Breast epithelium (tissue), 4 donors: Measurements from ENCODE around the gene HOXD12. TPM values are rescaled to one million over a fixed set of nuclear protein-coding genes. Genes with fewer than 3 reads are reported as not detected.

Experiments
- DNase-seq, 2 donors: peaks; one replicate each; pipeline ENCODE4 v3.0.0-alpha.2; 2019; ENCODE audit warnings: low spot score in 2 of 2
- H3K27ac ChIP-seq, 2 donors: fragments of 200-600 bp; sonication (generic) in 1 of 2; one replicate each; pipeline ENCODE4 v1.5.1; 2016 to 2019; ENCODE audit warnings: mild to moderate bottlenecking in 1 of 2
- H3K27me3 ChIP-seq, 2 donors: fragments of 200-600 bp; sonication (generic) in 1 of 2; one replicate each; pipeline versions ENCODE4 v1.5.1 to v1.6.0; 2017 to 2019; ENCODE audit warnings: control low read depth in 1 of 2, mild to moderate bottlenecking in 1 of 2
- H3K36me3 ChIP-seq: fragments of 200-600 bp; one replicate; pipeline ENCODE4 v1.5.1; 2019
- H3K4me1 ChIP-seq, 2 donors: fragments of 200-600 bp; sonication (generic); one replicate each; pipeline ENCODE4 v1.5.1; 2016 to 2019; ENCODE audit warnings: control low read depth in 1 of 2
- H3K4me3 ChIP-seq, 3 donors: fragments of 200-600 bp; sonication (generic); 1 replicate in 2 of 3; 2 replicates in 1 of 3; pipeline ENCODE4 v1.5.1; 2016 to 2019; ENCODE audit warnings: mild to moderate bottlenecking in 3 of 3, moderate library complexity in 2 of 3
- H3K9me3 ChIP-seq, 2 donors: fragments of 200-600 bp; sonication (generic) in 1 of 2; one replicate each; pipeline ENCODE4 v1.5.1; 2016 to 2019; ENCODE audit warnings: control low read depth in 1 of 2
- POLR2A ChIP-seq: fragments of 450-650 bp; IDR thresholded peaks from one replicate; pipeline ENCODE4 v1.6.1; 2016; ENCODE audit warnings: antibody characterized with exemption, mild to moderate bottlenecking, moderate library complexity
- POLR2AphosphoS5 ChIP-seq, 3 donors: sonication (generic); formaldehyde crosslinking; IDR thresholded peaks; one replicate each; pipeline ENCODE4 v1.6.1; 2017; ENCODE audit warnings: antibody characterized with exemption in 3 of 3
- intact Hi-C: fragments of 100-400 bp; cut with DNase I; formaldehyde crosslinking; loops from one replicate; pipeline ENCODE4 v1.15.1; 2023; ENCODE audit warnings: low total_unique reads
- total RNA-seq, 3 donors: library from RNA; depleted of rRNA; stranded (reverse); fragments of >200 nt; gene quantifications; one replicate each; pipeline ENCODE4 v1.1.0, GENCODE V29; 2016
- TF ChIP-seq, protein P1 (sequence below), 3 donors: fragments of 450-650 bp; IDR thresholded peaks; one replicate each; pipeline ENCODE4 v1.5.1; 2016 to 2017; ENCODE audit warnings: antibody characterized with exemption in 3 of 3, mild to moderate bottlenecking in 3 of 3, moderate library complexity in 3 of 3

The HOXD12 gene
- total RNA-seq, 3 donors from 2014 or later = not detected

DNA sequence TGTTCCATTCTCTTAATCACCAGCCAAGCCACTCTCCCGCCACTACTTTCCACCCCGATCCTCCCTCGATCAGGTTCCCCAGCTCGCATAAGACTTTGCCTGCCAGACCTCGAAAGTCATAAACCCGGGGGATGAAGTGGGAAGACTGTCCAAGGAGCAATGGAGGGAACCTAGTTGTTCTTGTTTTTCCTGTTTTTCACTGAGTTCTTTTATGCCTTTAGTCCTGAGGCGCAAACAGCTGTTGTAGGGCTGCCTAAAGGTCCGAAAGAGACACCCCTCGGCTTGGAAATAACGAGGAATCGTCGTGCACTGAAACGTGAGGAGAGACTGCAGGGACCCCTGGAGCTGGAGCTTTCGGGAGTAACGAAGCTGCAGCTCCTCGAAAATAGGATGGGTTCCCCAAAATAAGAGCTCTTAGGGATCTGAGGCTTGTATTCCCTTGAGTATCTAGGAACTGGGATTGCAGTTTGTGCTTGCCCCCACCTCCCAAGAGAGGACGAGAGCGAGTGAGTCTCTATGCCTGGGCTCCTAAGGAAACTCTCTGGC is 1.7 kb upstream of the HOXD12 start:
- Histone ChIP-seq H3K27ac (no peak overlapping the region), H3K36me3 (no peaks in the 10 kb centered on the region), H3K4me1 (peaks cover 5 to 11% of the 10 kb centered on the region in 2 donors), H3K4me3 (peak overlapping the region in 2 of 3 donors; percentile 38 to 58), H3K27me3 (peaks cover 34 to 99% of the 10 kb centered on the region in 2 donors), H3K9me3 (no peaks in the 10 kb centered on the region)
- DNase-seq = no peak
- intact Hi-C loops = no loop called here
- TF ChIP-seq, protein P1, sequence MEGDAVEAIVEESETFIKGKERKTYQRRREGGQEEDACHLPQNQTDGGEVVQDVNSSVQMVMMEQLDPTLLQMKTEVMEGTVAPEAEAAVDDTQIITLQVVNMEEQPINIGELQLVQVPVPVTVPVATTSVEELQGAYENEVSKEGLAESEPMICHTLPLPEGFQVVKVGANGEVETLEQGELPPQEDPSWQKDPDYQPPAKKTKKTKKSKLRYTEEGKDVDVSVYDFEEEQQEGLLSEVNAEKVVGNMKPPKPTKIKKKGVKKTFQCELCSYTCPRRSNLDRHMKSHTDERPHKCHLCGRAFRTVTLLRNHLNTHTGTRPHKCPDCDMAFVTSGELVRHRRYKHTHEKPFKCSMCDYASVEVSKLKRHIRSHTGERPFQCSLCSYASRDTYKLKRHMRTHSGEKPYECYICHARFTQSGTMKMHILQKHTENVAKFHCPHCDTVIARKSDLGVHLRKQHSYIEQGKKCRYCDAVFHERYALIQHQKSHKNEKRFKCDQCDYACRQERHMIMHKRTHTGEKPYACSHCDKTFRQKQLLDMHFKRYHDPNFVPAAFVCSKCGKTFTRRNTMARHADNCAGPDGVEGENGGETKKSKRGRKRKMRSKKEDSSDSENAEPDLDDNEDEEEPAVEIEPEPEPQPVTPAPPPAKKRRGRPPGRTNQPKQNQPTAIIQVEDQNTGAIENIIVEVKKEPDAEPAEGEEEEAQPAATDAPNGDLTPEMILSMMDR (IDR thresholded peaks at IDR 0.05) = no peak
- TF ChIP-seq POLR2A = no peak
- no peak for TF ChIP-seq POLR2AphosphoS5 (IDR thresholded peaks at IDR 0.05)

DNA sequence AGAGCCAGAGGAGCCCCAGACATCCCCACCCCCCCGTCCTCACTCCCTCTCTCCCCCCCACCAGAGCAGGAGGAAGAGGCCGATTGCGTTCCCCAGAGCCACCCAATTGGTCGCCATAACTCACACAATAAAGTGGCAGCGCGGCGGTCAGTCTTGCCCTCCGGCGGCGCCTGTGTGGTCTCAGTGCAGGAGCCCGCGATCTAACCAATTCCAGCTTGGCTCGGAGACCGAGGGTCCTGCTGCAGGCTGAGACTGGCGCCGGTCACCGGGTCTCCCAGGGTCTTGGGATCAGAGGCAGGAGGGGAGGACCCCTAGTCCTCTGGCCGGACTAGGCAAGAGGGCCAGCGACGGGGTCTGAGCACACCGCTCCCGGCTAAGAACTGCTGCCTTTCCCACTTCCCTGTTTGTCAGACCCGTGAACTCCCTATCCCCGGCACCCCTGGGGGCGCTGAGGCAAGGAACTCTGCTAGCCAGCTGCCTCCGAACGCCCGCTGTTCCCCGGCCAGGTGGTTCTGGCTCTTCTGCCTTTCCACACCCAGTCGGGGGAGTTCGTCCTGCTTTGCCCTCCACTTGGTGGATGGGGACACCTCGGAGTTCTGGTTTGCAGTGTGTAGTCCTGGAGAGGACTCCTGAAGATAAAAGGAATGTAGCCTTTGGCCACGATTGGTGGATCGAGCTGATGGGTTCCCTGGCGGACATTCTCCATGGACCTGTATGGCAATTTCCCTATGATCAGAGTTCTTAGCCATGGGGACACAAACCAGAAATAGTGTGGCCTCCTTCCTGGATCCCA is 1.0 kb upstream of the HOXD12 start:
- intact Hi-C loops = no loop called here
- DNase-seq = no peak
- peaks cover 0 to 6% of the 10 kb centered on the region in 2 donors for H3K4me1 ChIP-seq
- peaks cover 31 to 99% of the 10 kb centered on the region in 2 donors for H3K27me3 ChIP-seq
- H3K9me3 ChIP-seq = no peaks in the 10 kb centered on the region
- H3K4me3 ChIP-seq = peak overlapping the region in 1 of 3 donors; percentile 29
- TF ChIP-seq, protein P1 (IDR thresholded peaks at IDR 0.05) = no peak
- TF ChIP-seq POLR2AphosphoS5 (IDR thresholded peaks at IDR 0.05) (no peak), POLR2A (no peak)
- H3K36me3 ChIP-seq = no peaks in the 10 kb centered on the region
- no peak overlapping the region for H3K27ac ChIP-seq

DNA sequence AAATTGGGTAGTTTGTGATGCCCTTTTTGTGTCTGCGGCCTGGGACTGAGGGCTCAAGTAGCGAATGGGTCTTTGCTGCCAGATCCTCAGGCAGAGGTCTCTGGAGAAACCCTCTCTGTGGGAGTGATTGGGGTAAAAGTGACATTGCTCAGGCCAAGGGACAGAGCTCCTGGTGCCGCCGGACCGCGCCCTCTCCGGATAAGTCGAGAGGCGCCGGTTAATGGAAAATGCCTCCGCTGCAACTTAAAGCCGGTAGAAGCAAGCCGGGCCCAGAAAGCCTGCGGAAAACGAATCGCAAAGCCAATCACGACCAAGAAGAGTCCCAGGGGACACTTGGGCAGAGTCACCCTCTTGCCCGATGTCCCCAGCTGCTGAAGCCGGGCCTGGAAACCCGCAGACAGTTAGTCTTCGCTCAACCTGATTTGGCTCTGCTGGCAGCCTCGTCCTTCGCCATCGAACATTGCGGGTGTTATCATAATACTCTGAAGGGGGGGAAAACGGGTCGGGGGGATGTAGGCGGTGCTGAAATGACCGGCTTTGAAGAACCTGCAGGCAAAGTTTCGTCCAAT is 352 bp upstream of the HOXD12 start:
- DNase-seq = no peak
- Histone ChIP-seq H3K4me1 (peaks cover 0 to 6% of the 10 kb centered on the region in 2 donors), H3K27me3 (peaks cover 29 to 100% of the 10 kb centered on the region in 2 donors), H3K9me3 (no peaks in the 10 kb centered on the region), H3K36me3 (no peaks in the 10 kb centered on the region), H3K27ac (no peak overlapping the region), H3K4me3 (peak overlapping the region in 1 of 3 donors; percentile 33)
- TF ChIP-seq POLR2AphosphoS5 (IDR thresholded peaks at IDR 0.05) (no peak), POLR2A (no peak)
- TF ChIP-seq, protein P1 (IDR thresholded peaks at IDR 0.05) = no peak
- intact Hi-C loops = no loop called here

DNA sequence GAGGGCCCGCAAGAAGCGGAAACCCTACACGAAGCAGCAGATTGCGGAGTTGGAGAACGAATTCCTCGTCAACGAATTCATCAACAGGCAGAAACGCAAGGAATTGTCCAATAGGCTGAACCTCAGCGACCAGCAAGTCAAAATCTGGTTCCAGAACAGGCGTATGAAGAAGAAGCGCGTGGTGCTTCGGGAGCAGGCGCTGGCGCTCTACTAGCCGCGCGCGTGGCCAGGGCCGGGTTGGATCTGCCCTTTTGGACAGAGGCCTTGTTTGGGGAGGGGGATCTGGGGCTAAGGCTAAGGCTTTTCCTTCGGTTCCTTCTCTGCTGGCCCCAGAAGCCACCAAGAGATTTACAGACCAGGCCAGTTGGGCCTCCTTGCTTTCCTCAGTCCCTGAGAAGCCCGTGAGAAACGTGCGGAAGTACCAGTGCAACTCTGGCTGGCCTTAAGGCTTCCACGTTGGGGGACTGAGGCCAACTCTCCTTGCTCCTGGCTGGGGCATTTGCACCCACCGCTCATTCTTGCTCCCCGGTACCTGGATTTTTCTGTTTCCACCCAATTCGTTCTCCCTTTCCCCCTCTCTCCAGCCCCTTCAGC is 1.0 kb downstream of the HOXD12 start:
- no peak for TF ChIP-seq POLR2AphosphoS5 (IDR thresholded peaks at IDR 0.05)
- no peak for TF ChIP-seq POLR2A
- TF ChIP-seq, protein P1 (IDR thresholded peaks at IDR 0.05) = no peak
- no peak for DNase-seq
- Histone ChIP-seq H3K4me1 (peaks cover 4 to 6% of the 10 kb centered on the region in 2 donors), H3K9me3 (no peaks in the 10 kb centered on the region), H3K27me3 (peaks cover 41 to 100% of the 10 kb centered on the region in 2 donors), H3K36me3 (no peaks in the 10 kb centered on the region), H3K4me3 (no peak overlapping the region), H3K27ac (no peak overlapping the region)
- intact Hi-C loops = no loop called here
